ENCODE results near the gene BICC1.

DNA sequence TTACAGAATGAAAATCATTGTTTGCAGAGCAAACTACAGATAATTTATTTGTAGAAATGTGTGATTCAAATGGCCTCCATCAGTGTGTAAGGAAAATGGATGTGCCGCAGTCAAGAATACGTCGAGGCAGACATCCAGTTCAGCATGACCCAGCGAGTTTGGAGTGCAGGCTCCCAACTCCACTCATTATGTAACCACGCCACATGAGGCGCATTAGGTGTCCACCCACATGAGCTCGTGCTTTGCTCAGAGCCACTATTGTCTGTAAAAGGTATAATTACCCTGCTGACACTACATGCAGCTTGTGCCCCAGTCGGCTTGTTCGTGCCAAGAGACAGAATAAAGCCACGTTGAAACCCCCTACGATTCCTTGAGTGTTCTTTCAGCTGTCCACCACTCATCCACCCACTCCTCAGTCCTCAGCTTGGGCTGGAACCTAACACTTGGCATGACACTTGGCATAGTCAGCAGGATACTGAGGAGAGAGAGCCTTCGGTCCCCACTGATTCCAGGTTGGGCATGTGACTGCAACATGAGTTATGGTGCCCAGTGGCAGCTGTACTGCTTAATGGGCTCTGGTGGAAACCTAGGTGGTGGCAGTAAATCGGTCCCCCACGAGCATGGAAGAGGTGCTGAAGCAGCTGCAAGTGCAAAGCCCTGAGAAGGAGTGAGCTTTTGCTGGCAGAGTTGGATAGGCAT is 102.7 kb downstream of the BICC1 start:
- TF ChIP-seq, protein P1, sequence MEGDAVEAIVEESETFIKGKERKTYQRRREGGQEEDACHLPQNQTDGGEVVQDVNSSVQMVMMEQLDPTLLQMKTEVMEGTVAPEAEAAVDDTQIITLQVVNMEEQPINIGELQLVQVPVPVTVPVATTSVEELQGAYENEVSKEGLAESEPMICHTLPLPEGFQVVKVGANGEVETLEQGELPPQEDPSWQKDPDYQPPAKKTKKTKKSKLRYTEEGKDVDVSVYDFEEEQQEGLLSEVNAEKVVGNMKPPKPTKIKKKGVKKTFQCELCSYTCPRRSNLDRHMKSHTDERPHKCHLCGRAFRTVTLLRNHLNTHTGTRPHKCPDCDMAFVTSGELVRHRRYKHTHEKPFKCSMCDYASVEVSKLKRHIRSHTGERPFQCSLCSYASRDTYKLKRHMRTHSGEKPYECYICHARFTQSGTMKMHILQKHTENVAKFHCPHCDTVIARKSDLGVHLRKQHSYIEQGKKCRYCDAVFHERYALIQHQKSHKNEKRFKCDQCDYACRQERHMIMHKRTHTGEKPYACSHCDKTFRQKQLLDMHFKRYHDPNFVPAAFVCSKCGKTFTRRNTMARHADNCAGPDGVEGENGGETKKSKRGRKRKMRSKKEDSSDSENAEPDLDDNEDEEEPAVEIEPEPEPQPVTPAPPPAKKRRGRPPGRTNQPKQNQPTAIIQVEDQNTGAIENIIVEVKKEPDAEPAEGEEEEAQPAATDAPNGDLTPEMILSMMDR (IDR thresholded peaks at IDR 0.05): no peak
- no peak for TF ChIP-seq POLR2A (IDR thresholded peaks at IDR 0.05)
